Glutamatergic neuron (in vitro differentiated cells): ENCODE measurements around the gene KRTAP22-2. TPM values are rescaled to one million over a fixed set of nuclear protein-coding genes. Genes with fewer than 3 reads are reported as not detected.

ENCODE experiments used
- DNase-seq: peaks from one replicate; pipeline ENCODE4 v3.0.0; 2022
- H3K27ac Mint-ChIP-seq: one replicate; pipeline ENCODE4 v1.8.0; 2020; ENCODE audit warnings: mild to moderate bottlenecking, mixed read lengths, inconsistent platforms; ENCODE audit not compliant: unreplicated experiment
- H3K27me3 Mint-ChIP-seq: one replicate; pipeline ENCODE4 v1.8.0; 2020; ENCODE audit warnings: mild to moderate bottlenecking, moderate library complexity, mixed read lengths, inconsistent platforms; ENCODE audit not compliant: unreplicated experiment
- H3K36me3 Mint-ChIP-seq: one replicate; pipeline ENCODE4 v1.8.0; 2020; ENCODE audit warnings: mild to moderate bottlenecking, mixed read lengths, inconsistent platforms; ENCODE audit not compliant: unreplicated experiment
- H3K4me1 Mint-ChIP-seq: one replicate; pipeline ENCODE4 v1.8.0; 2020; ENCODE audit warnings: mild to moderate bottlenecking, low read depth, mixed read lengths, inconsistent platforms; ENCODE audit not compliant: unreplicated experiment
- H3K4me3 Mint-ChIP-seq: one replicate; pipeline ENCODE4 v1.8.0; 2020; ENCODE audit warnings: mild to moderate bottlenecking, mixed read lengths, inconsistent platforms; ENCODE audit not compliant: unreplicated experiment
- H3K9me3 Mint-ChIP-seq: one replicate; pipeline ENCODE4 v1.8.0; 2020; ENCODE audit warnings: mild to moderate bottlenecking, moderate library complexity, mixed read lengths, inconsistent platforms; ENCODE audit not compliant: unreplicated experiment
- long read RNA-seq: library from polyadenylated mRNA; unstranded; transcript quantifications from one replicate; pipeline ENCODE4 v2.0.0, GENCODE V29; 2020; ENCODE audit not compliant: unreplicated experiment
- total RNA-seq: library from RNA; stranded (reverse); fragmentation: NEBNext Ultra II Directional; extraction: Animal tissue kit (Norgen Biotek cat#: 25700); gene quantifications from one replicate; pipeline ENCODE4 v1.2.1, GENCODE V29; 2021; ENCODE audit not compliant: unreplicated experiment
- TF ChIP-seq, protein P1 (sequence below): fragments of 200-600 bp; sonication (generic); IDR thresholded peaks from one replicate; pipeline ENCODE4 v1.5.0; 2021; ENCODE audit not compliant: partially characterized antibody, unreplicated experiment

Gene KRTAP22-2
- not detected for total RNA-seq
- long read RNA-seq, result 0 reads

GRCh38 chr21:30590297-30590696, at the start of gene KRTAP22-2:
Gene KRTAP22-2 (minus strand): TSS chr21:30590397.
- H3K4me3 Mint-ChIP-seq, result no peak within 1 kb of the TSS
- no peak for DNase-seq
- TF ChIP-seq, protein P1, sequence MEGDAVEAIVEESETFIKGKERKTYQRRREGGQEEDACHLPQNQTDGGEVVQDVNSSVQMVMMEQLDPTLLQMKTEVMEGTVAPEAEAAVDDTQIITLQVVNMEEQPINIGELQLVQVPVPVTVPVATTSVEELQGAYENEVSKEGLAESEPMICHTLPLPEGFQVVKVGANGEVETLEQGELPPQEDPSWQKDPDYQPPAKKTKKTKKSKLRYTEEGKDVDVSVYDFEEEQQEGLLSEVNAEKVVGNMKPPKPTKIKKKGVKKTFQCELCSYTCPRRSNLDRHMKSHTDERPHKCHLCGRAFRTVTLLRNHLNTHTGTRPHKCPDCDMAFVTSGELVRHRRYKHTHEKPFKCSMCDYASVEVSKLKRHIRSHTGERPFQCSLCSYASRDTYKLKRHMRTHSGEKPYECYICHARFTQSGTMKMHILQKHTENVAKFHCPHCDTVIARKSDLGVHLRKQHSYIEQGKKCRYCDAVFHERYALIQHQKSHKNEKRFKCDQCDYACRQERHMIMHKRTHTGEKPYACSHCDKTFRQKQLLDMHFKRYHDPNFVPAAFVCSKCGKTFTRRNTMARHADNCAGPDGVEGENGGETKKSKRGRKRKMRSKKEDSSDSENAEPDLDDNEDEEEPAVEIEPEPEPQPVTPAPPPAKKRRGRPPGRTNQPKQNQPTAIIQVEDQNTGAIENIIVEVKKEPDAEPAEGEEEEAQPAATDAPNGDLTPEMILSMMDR, result no peak
- no peaks in the 10 kb centered on the region for H3K4me1 Mint-ChIP-seq
- H3K27ac Mint-ChIP-seq, result no peak within 1 kb of the TSS
- peaks cover 2% of the 10 kb centered on the region for H3K9me3 Mint-ChIP-seq
- no peaks in the 10 kb centered on the region for H3K36me3 Mint-ChIP-seq
- H3K27me3 Mint-ChIP-seq, result no peaks in the 10 kb centered on the region

- Mint-ChIP-seq H3K36me3 (no peaks in the 10 kb centered on the region), H3K27me3 (no peaks in the 10 kb centered on the region), H3K27ac (no peak overlapping the region), H3K9me3 (no peaks in the 10 kb centered on the region), H3K4me1 (no peaks in the 10 kb centered on the region), H3K4me3 (no peak overlapping the region)
- TF ChIP-seq, protein P1, result no peak
- DNase-seq, result no peak
These were observed 48.5 kb upstream of the KRTAP22-2 start for GRCh38 chr21:30638686-30639085.

GRCh38 chr21:30634906-30635305, 44.7 kb upstream of the KRTAP22-2 start, which contains the start of gene KRTAP20-2:
Gene KRTAP20-2 (plus strand): TSS chr21:30635206. CDS start chr21:30635264, 58 bp downstream.
- Mint-ChIP-seq H3K27me3 (no peaks in the 10 kb centered on the region), H3K4me3 (no peak within 1 kb of the TSS), H3K36me3 (no peaks in the 10 kb centered on the region), H3K4me1 (no peaks in the 10 kb centered on the region), H3K9me3 (no peaks in the 10 kb centered on the region), H3K27ac (no peak within 1 kb of the TSS)
- DNase-seq, result no peak
- TF ChIP-seq, protein P1, result no peak

DNA sequence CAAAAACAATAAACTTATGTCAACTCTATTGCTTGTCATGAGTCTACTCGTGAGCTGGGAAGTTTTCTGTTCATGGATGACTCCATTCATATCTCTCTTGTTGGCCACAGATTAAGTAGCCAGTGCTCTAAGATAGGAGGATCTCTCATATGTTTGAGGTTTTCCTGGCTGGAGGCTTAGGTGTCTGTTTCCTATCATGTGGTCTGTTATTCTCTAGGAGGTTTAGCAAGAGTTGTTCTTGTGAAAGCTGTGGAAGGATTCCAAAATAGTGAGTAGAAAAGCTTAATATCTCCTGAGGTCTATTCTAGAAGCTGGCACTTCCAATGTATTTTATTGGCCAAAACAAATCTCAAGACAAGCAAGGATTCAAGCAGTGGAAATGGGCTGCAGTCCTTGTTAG, 39.0 kb upstream of the KRTAP22-2 start:
- Mint-ChIP-seq H3K4me1 (no peaks in the 10 kb centered on the region), H3K4me3 (no peak overlapping the region), H3K27ac (no peak overlapping the region), H3K36me3 (peaks cover 14% of the 10 kb centered on the region), H3K27me3 (peaks cover 2% of the 10 kb centered on the region), H3K9me3 (peaks cover 2% of the 10 kb centered on the region)
- DNase-seq, result no peak
- TF ChIP-seq, protein P1, result no peak

DNA sequence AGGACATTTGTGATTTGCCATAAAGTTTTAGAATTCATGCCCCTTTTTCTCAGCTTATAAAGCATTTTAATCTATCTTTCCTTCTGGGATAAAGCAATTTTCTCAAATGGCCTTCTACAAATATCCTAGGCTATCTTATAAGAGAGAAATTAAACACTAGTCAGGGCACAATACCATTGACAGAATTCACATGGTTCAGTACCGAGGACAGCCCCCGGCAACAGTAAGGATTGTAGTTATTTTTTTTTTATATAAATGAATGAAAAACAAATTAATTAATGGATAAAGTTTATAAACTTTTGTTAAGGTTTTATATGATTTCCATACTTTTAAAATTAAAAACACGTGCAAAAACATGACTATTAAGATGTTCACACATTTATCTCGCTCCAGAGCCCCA, 37.9 kb upstream of the KRTAP22-2 start:
- peaks cover 15% of the 10 kb centered on the region for H3K36me3 Mint-ChIP-seq
- no peak overlapping the region for H3K4me3 Mint-ChIP-seq
- no peaks in the 10 kb centered on the region for H3K4me1 Mint-ChIP-seq
- no peak for DNase-seq
- H3K9me3 Mint-ChIP-seq, result peaks cover 2% of the 10 kb centered on the region
- H3K27me3 Mint-ChIP-seq, result peaks cover 2% of the 10 kb centered on the region
- H3K27ac Mint-ChIP-seq, result no peak overlapping the region
- TF ChIP-seq, protein P1, result no peak
